NCI-H526 (cell line): ENCODE results near the gene NFIA.

Source experiments
- DNase-seq, 2 experiments: peaks; one replicate each; lab custom pipeline; 2025; lab: John Stamatoyannopoulos, UW

The NFIA gene

DNA sequence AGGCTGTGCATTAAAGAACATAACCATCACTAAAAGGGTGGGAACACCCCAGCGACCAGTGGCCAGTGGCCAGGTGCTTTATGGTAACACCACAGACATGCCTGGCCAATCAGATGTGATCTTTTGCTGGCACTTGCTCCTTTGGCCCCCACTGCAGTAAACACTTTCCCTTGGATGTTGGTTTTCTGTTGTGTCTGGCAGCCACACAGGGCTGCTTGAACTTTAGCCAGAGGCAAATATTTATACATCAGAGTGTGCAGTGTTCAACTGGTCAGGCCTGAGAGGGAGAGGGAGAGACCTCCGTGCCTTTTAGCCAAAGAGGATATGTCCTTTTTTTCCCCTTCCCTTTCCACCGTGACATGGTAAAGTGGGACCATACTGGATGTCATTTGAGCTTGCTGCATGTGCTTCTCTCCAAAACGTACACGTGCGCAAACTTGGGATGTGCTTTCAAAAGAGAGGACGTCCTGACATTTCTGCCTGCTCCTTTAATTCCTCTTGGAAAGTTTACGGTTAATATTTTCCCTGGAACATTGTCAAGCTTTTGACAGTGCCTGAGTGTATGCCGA, 101.2 kb downstream of the NFIA start:
- DNase-seq = no peak

DNA sequence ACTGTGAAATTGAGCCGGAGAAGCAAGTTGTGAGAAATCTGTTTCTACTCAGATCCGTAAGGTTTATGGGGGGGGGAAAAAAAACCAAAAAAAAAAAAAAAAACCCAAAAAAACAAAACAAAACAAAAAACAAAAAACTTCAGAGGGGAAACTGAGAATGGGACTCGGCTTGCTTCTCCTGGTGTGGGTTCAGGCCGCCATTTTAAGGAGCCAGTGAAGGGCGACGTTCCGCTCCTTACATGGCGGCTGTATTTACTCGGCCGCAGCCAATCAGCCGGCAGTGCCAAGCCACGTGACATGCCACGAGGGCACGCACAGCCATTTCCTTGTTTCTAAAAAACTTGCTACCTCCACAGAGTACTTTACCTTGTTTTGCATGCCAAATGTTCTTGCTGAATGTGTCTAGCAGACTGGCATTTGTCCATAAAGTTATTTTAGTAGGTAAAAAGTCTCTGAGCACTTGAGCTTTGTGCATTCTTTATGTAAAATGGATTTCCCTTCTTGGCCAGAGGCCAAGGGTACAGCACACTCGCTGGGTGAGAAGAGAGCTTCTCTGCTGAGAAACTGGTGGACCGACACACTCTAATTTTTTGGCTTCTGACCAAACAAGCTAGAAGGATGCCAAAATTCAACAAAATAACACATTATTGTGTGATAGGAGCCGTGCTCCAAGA, 101.8 kb downstream of the NFIA start:
- peak in 1 of 2 experiments; percentile 3 for DNase-seq

DNA sequence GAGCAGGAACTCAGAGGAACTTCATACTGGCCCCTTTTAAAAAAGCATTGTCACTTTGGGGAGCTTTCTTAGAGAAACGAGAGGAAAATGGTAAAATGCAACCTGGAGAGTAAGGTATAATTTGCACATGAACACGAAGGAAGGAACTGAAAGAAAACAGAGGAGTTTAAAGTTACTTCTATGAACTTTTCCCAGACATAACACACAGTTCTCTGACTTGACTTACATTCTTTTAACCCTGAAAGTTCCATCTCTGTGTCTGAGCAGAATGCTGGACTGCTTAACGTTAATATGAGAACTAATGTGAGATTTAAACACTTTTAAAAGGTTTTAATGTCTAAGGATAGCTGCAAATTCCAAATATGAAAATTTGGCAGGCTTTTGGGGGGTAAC, 102.3 kb downstream of the NFIA start:
- no peak for DNase-seq

DNA sequence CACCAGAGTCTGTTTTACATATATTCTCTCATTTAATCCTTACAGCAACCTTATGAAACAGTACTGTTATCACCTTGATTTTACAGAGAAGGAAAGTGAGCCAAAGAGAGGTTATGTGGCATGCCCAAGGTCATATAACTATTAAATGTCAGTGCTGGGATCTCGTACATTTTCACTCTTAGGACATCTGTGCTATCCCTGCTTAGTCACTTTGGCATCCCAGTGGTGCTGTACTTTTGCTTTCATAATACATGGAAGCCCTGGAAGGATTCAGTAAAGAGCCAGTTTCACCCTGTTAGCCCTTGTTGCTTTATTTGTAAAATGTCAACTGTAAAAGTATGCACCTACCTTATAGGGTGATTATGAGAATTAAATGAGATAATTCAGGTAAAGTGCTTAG, 104.4 kb downstream of the NFIA start:
- no peak for DNase-seq

DNA sequence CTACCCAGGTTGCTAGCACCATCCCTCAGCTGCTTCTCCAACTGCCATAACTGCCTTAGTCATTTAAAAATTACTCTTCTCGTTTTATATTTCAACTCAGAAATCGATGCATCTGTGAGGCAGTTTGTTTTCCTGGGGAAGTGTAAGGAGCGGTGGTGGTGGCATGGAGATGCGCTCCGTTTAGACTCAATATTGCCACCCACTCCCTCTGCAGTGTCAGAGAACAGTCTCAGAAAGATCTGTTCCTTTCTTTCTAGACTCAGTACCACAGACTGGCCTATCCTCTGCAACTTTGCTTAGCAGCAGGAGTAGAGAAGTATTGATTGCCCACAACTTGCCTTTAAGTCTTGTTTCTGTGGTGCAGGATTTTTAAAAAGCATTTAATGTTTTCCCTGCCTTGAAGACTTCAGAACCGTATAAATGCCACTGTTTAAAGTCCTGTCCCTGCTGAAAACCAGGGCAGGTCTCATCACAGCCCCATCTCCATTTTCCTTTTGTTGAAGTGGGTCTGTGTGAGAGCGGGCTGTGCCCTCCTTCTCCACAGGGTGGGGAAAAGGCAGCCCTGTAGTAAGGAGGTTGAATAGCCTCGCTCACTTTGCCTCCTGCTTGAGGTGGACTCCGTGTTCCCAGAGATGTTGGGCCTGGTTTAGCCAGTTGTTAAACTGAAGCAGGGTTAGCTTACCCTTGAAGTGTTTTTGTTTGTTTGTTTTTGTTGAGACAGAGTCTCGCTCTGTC, 105.2 kb downstream of the NFIA start:
- DNase-seq = no peak

DNA sequence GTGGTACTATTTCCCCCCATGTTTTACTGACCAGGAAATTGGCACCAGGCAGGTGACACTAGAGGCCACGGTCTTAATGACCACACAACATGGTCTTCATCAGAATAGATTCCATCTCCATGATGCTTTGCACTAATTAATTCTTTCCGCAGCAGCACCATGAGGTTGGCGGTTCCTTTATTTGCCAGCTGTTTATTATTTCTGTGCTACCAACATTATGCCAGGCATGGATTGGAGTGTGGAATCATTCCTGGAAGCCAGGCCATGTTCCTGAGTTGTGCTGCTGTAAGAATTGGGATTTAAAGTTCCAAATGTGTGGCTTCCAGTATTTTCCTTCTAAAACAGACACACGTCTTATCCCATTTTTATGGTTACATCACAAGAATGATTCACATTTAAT, 107.8 kb downstream of the NFIA start:
- no peak for DNase-seq

DNA sequence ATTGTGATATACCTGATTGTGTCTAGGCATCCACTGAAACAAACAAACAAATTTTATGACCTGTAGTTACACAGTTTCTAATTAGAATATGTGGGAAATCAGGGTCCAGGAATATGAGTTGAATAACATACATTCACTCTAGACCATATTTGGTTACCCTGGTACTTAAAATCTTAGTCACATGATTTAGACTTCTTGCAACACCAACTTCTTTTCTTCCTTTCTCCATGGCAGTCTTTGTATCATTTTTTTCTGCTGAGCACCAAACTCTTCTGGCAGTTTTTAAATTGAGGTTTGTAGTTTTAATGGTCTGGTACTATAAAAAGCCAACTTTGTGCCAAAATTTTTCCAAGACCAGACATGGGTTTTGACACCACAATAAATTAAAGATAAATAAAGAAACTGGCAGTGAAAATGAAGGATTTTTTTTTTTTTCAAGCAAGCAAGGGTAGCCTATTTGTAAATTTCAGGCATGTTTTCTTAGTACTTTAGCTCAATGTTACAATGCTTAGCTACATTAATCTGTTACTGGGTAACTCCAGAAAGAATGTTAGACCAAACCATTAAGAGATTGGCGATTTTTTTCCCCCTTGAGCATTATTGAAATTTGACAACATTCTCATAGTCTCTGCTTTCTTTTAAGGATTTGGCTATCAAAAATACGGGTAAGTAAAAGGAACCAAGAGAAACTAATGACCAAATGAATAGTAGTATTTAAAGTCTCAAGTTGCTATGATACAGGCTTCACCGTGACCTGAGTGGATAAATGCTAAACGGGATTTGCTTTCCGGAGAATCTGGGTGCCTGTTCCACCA, 108.5 kb downstream of the NFIA start:
- DNase-seq = no peak

DNA sequence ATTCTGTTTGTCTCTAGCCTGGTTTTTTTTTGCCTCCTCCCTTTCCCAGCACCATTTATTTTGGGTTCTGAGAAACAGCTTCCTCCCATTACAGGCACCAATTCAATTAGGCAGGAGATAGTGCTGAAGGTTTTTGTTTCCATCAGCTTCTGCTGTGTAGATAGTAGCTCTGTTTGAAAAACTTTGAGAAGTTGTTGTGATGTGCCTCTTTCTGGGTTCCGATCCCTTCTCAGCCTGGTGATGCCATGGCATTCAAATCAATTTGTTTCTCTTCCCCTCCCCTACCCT, 109.0 kb downstream of the NFIA start:
- DNase-seq = no peak

DNA sequence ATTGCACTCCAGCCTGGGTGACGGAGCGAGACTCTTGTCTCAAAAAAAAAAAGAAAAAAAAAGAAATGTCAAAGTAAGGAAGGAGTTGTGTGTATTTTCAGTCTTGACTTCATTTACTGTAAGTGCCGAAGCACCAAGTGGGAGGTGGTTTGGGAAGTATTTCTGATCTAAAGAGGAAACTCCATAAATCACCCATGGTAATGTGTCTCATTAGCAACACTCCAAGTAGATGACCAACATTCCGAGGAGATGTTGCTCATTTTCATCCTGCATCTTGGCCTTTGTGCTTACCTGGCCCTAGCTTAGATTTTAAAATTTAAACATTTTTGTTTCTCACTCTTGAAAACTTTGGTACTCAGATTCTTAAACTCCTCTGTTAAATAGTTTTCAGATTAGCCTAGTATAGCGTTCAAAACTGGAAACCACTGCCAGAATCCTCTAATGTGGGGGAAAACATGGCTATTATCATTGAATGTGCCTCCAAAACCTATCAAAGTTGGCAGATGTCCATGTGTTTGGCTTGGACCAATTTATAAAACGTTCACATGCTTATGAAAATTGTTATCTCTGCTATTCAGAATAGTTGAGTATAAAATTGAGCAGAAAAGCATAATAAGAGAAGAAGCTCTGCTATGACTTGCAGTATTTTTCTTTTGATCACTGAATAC, 110.4 kb downstream of the NFIA start:
- no peak for DNase-seq

DNA sequence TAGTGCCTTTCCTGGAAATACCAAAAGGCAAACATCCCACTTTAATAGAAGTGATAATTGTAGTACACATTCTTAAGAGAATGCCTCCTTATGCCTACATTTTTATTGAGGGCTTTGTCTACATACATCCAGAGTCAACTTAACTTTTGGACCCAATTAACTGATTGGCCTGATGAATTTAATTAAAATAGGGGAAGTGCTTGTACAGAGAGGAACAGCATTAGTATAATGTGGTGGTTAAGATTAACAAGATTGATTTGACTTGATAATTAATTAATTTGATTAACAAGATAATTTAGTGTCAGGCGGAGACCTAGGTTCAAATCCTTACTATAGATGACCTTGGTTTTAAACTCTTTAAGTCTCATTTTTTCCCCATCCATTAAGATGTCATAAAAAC, 111.4 kb downstream of the NFIA start:
- DNase-seq = no peak

DNA sequence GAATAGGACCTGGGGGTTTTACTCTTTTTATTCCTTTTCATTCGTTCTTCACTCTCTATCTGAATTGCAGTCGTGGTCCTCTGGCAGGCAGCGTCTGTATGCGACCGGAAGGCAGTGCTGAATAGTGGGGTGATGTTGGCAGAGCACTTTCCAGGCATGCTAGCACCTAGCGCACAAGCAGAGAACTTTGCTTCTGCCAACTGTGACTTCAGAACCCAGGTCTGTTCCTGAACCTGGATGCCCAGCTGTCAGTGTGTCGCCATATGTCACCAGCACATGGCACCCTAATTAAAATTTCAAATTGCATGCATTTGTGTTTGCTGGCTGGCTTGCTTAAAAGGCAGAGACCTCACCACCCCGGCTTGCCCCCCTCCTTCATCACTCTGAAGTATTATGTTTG, 116.2 kb downstream of the NFIA start:
- no peak for DNase-seq

DNA sequence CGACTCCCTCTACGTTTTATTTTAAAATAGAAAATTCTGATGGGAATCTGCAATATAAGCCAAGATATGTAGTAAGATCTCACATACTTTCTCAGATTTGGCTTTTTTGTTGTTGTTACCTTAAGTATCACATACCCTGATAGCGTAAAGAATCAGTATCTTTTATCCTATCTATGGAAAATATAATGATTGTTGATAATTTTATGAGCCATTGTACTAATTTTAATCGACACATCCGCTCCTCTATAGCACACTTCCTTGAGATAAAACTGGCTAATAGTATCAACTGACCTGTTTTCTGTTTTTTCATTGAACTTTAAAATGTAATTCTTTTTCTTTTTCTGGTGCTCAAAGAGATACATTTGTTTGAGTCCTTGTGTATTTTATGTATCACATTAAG, 118.7 kb downstream of the NFIA start:
- DNase-seq = no peak

DNA sequence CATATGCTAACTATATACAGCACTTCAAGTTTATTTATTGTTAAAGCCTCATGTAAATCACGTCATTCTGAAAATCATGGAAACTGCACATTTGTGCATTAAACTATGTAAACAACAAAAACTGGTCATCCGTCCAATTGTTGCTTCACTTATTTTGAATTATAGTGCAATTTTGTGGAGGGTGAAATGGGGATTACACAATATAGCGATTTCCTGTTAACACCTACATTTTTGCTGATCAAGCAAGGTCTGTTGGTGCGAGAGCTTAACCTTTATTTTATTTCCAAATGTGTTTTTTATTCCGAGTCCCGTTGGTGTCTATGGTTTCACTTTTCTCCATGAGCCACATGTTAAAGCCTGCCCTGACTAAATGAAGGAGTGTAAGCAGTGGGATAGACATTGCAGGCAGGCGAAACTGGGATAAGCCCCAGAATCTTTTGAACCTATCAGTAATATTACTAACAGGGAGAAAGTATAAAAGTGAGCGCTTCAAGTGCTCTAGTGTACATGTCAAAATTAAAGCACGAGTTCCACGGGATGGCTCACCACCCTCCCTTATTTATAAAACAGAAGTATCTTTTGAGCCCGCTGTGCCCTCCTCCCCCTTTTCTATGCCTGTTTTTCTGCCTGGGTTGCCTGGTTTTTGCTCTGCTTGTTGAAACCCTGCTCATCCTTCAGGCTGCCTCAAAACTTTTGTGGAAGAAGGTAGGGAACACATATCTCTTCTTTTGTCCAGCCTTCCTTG, 120.7 kb downstream of the NFIA start:
- DNase-seq = no peak

DNA sequence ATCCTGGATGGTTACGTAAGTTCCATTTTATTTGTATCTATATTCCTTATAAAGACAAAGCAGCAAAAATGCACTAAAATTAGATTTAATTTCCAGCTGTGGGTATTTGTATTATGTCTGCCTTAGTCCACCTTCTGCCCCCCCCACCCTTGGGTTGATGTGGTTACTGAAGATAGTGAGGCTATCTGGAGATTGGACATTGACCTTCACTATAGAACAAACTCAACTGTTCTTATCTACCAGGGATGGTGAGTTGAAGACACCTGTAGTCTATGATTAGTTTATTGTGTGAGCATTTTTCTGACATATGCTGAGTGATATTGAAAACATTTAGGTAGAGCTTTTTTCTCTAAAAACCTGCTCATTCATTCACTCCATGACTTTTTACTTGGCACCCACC, 122.2 kb downstream of the NFIA start:
- no peak for DNase-seq

DNA sequence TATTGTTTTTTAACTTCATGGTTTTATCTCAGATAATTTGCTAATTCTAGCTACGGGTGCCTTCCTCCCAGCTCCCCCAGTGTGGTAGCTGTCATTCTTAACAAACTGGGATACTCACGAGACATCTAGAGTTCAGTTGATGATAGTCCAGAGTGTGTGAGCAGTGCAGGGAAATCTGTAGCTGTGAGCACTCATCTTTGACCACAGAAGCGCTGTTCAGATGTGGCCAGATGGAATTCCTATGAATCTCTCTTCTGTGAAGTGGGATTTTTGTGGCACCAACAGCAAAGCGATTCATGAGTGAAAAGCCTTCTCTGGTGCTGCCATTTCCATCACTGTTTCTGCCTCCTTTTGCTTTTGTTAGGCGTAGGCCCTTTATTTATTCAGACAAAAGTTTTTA, 125.1 kb downstream of the NFIA start:
- DNase-seq = no peak

DNA sequence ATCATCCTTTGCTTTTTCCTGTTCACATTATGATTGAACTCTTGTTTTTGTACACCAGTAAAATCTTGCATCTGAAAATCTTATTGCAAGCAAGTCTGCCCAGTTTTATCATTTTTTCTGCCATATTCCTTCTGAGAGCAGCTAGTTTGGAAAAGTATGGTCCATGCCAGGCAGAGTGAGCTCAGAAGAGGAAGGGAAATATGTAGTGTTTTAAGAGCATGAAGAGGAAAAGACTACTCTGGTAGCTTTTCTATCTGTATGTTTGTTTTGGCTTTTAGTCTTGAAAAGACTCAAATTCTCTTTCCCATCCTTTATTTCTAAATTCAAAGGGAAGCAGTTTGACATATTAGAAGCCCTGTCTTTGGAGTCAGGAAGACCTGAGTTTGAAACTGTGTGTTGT, 125.8 kb downstream of the NFIA start:
- DNase-seq = no peak

DNA sequence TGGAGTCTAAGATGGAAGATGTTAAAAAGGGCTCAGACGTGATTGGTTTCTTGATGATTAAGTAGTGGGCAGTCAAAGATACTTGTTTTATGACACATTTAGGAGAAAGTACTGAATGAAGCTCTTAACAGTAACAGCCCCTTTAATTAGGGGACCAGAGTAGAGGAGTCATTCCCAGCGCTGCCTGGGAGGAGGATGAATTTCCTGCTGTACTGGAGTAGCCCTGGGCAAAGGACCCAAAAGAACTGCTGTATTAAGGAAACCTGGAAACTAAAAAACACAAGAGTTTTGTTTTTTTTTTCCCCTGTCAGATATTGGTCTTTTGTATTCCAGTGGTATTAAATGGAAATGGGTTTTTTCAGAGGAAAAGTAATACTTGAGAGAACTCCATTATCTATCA, 126.5 kb downstream of the NFIA start:
- DNase-seq = no peak

DNA sequence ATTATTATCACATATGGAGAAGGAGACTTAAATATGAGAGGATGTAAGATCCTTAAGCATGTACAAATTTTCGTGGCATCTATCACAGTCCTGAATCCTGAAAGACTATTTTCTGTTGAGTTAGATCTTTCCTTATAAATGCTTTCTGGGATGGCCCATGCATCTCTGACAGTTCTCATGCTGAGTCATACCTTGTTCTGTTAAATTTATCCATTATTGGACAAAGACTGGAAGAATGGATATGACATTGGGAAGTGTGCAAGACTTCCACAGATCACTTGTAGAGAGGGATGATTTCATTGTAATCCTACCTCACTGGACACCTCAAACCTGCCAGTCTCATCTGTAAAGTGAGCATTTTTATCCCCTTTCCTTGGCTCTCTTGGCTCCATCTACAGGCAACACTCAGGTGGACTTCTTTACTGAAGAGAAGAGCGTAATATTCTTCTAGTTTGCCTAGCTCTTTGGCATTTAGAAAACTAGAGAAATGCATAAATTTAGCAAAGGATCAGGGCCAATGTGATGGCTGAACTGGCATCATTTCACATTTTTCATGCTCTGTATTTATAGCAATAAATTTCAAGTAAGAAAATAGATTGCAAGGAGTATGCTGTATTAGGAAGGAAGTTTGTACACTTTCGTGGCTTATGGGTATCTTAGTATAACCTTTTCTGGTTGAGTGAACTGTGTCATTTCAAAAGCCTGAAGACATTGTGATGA, 128.2 kb downstream of the NFIA start:
- peak in 1 of 2 experiments; percentile 32 for DNase-seq

DNA sequence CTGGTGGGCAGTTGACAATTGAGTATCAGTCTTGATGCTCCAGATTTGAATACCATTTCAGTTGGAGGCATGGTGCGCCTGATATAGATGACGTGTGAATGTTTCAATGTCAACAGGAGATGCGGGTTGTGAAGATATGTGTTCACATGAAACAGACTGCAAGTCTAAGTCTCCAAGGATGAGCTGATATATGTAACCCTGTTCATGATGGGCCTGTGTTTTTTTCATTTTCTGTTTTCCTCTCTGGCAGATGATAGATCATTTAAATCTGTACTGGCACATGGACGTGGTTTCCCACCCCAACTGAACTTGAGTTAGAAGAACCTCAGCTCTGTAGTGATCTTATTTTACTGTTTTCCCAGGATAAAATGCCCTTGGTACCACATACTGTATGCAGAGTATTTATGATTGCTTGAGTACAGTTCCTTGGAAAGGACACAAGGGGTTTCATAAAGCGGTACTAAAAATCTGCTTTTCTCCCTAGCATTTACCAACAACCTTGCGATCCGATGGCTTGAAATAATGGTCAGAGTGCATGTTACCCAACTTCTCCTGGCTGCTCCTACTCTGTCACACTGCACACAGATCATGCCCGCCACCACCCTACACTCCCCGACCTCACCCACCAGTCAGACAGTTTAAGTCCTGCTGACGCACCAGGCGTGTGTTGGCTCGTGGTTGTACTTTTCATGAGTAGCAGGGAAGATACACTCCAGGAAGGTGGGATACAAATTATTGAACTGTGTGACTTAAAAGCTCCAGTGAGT, 131.1 kb downstream of the NFIA start:
- no peak for DNase-seq

DNA sequence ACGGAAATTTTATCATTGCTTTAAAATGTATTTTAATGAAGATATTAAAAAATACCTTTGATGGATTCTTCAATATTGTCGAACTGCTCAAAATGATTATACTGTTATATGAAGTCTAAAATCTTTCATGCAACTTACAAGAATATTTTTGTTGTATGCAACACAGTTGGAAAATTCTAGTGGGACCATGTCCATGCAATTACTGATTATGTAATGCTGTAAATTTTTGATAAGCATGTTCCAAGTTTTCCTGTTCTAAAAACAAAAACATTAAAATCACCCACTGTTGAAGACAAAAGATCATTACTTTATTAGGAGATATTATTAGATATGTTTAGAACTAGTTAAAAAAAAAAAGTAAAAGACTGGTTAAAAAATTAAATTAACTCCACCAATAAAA, 132.8 kb downstream of the NFIA start:
- DNase-seq = no peak
